ENCODE results near the gene TREH.

GRCh38 chr11:118610773-118611432, 68.5 kb downstream of the TREH start:
- TF ChIP-seq POLR2A (IDR thresholded peaks at IDR 0.05; ENCODE audit: low read depth), result no peak
- peak; percentile 75 to 91 (median 86) for TF ChIP-seq CTCF (IDR thresholded peaks at IDR 0.05)
- TF ChIP-seq POLR2AphosphoS5 (IDR thresholded peaks at IDR 0.05), result peak; percentile 41 to 64
- no peak for TF ChIP-seq EP300 (IDR thresholded peaks at IDR 0.05)

All from esophagus muscularis mucosa (tissue), 4 donors.